Epithelial cell of esophagus (primary cell): ENCODE measurements around the gene MPIG6B.
"Not testable (repeated sequence)": the region's sequence is repeated elsewhere in the genome, so short reads cannot be mapped to it uniquely, and the experiment has no call there.

Source experiments
- DNase-seq: peaks from one replicate; pipeline ENCODE4 v3.0.0; 2010; ENCODE audit warnings: low read depth
- H3K4me3 ChIP-seq: 2 replicates; pipeline ENCODE4 v1.5.1; 2011; ENCODE audit warnings: mild to moderate bottlenecking, low read length, control low read depth
- CTCF ChIP-seq: IDR thresholded peaks from 2 replicates; pipeline ENCODE4 v1.5.1; 2011; ENCODE audit warnings: low read depth, mild to moderate bottlenecking, low read length, control low read depth, inconsistent platforms; ENCODE audit not compliant: insufficient read depth; ENCODE audit errors: missing control alignments

The MPIG6B gene

DNA sequence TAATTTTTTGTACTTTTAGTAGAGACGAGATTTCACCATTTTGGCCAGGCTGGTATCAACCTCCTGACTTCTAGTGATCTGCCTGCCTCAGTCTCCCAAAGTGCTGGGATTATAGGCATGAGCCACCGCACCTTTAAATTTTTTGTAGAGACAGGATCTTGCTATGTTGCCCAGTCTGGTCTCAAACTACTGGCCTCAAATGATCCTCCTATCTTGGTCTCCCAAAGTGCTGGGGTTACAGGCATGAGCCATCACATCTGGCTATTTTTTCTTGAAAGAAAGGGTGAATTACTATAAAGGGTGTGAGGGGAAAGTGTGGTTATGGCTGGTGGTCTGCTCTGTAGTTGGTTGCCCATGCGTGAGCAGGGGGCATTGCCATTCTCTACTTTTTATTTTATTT lies 14.9 kb upstream of the MPIG6B start:
- no peak for TF ChIP-seq CTCF
- DNase-seq = no peak
- H3K4me3 ChIP-seq = no peak overlapping the region

DNA sequence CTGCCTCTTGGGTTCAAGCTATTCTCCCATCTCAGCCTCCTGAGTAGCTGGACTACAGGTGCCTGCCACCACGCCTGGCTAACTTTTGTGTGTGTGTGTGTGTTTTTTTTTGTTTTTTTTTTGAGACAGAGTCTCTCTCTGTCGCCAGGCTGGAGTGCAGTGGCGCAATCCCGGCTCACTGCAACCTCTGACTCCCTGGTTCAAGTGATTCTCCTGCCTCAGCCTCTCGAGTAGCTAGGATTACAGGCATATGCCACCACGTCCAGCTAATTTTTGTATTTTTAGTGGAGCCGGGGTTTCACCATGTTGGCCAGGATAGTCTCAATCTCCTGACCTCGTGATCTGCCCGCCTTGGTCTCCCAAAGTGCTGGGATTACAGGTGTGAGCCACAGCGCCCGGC lies 14.0 kb upstream of the MPIG6B start:
- not testable (repeated sequence) for DNase-seq, H3K4me3 ChIP-seq

DNA sequence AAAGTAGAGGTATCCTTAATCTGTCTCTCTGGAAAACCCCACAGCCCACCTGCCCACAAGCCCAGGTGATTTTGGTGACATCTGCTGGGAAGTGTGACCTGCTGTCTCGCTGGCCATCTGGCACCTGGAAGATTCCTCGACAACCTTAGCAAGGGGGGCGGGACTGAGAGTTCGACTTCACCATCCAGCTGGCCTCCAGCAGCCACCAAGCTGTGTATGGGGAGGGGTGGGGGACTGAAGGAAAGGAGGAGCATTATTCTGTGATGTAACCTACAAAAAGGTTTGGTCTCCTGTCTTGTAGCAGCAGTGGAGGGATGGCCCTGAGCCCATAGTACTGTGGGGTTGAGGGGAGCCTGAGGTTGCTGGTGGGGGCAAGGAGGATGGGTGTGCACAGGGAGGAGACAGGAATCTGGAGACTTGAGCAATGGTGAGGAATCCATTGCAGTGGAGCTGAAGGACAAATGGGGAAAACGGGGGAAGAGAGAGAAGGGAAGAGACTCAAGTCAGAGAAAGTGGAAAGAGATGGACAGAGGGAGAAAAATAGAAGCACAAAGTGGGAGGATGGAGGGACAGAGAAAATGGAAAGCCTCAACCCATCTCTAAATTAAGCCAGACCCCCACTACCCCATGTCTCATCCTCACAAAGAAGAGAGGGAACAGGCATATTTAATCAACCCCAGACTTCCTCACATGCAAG lies 12.5 kb upstream of the MPIG6B start:
- H3K4me3 ChIP-seq = no peak overlapping the region
- no peak for DNase-seq
- no peak for TF ChIP-seq CTCF

DNA sequence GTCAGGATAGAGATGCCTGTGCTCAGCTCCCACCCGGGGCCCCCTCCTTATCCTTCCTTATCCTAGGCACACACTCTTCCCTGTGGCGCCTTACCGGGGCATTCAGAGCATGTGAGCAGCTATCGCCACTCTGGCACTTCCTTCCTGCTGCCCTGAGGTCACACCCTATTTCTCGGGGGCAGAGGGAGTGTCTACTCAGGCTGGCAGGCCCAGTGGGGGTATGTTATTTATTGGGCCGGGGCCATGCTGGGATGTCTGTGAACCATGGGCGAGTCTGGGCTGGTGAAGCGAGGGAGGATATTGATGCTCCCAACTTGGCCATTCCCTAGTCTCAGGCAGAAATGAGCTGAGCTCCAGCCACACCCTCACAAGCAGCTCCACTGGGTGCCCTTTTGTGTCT lies 11.9 kb upstream of the MPIG6B start:
- no peak overlapping the region for H3K4me3 ChIP-seq
- peak; percentile 21 for DNase-seq
- no peak for TF ChIP-seq CTCF

DNA sequence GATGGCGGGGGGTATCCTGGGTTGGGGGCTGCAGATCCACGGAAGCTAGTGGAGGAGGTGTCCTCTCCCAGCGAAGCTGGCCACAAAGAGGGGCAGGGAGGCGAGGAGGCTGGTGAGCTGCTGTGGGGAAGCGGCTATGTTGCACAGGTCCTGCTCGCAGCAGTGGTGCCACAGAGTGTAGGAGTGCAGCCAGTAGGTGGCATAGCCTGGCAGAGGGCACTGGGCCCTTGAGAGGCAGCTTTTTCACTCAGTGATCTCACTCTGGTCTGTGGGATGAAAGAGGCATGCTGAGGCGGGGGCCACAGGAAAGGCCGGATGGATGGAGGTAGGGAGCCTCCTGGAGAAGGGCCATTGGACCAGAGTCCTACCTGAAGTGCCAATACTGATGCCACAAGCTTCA lies 10.9 kb upstream of the MPIG6B start:
- TF ChIP-seq CTCF = peak; percentile 50
- DNase-seq = peak; percentile 52
- no peak overlapping the region for H3K4me3 ChIP-seq

- no peak for DNase-seq
- H3K4me3 ChIP-seq = no peak overlapping the region
- TF ChIP-seq CTCF = no peak
Observed at GRCh38 chr6:31713465-31713864, 9.7 kb upstream of the MPIG6B start.

- no peak for TF ChIP-seq CTCF
- no peak overlapping the region for H3K4me3 ChIP-seq
- DNase-seq = no peak
Observed at GRCh38 chr6:31713991-31714684, 9.0 kb upstream of the MPIG6B start.
